ENCODE results near the gene KRI1. TPM values are rescaled to one million over a fixed set of nuclear protein-coding genes. Genes with fewer than 3 reads are reported as not detected.

The KRI1 gene
- total and polyA plus RNA-seq, 2 of the 8 experiments (the other 6 are each of a cell fraction or from before 2014, with no cell fraction given), result 14.2 to 45.2 TPM

GRCh38 chr19:10525636-10526035 is 40.2 kb downstream of the KRI1 start:
- Histone ChIP-seq H3K27ac (ENCODE audit: low read depth, low read length) (no peak overlapping the region), H4K8ac (ENCODE audit: extremely low read depth, insufficient read depth, low read length) (no peak overlapping the region), H4K91ac (replicated peaks; ENCODE audit: insufficient read length, low read length) (no peak overlapping the region), H3K79me2 (ENCODE audit: control insufficient read depth in 1 of 2, insufficient read depth in 2 of 2, low read length in 2 of 2) (no peaks in the 10 kb centered on the region), H3K9ac (replicated peaks in 1 of 4; ENCODE audit: extremely low read depth in 1 of 4, low read depth in 3 of 4, low read length in 3 of 4) (no peak overlapping the region), H3K79me1 (ENCODE audit: low read depth, low read length) (no peaks in the 10 kb centered on the region), H3K27me3 (replicated peaks in 1 of 4; ENCODE audit: control insufficient read depth in 3 of 4, extremely low read depth in 1 of 4, insufficient read depth in 3 of 4, low read length in 3 of 4) (no peaks in the 10 kb centered on the region; a peak in 1 of 7 replicates), H3K4me2 (ENCODE audit: insufficient read depth in 1 of 2, low read depth in 2 of 2, low read length in 2 of 2) (no peak overlapping the region), H3K4me1 (replicated peaks in 1 of 4; ENCODE audit: control insufficient read depth in 3 of 4, insufficient read depth in 4 of 4, low read length in 3 of 4) (no peaks in the 10 kb centered on the region), H3K4me3 (ENCODE audit: extremely low read depth in 1 of 4, insufficient read depth in 2 of 4, low read depth in 3 of 4, low read length in 4 of 4) (no peak overlapping the region), H2BK12ac (ENCODE audit: low read depth, low read length) (no peak overlapping the region), H2AFZ (ENCODE audit: low read length) (no peak overlapping the region), H3K9me3 (ENCODE audit: insufficient read depth in 2 of 2, low read depth in 1 of 2, low read length in 1 of 2) (no peaks in the 10 kb centered on the region), H3K56ac (replicated peaks; ENCODE audit: insufficient read length, low read depth, low read length) (no peak overlapping the region), H4K20me1 (replicated peaks in 1 of 2; ENCODE audit: control insufficient read depth in 1 of 2, insufficient read depth in 2 of 2, low read length in 2 of 2) (no peaks in the 10 kb centered on the region), H3K36me3 (ENCODE audit: control insufficient read depth in 2 of 4, insufficient read depth in 4 of 4, low read length in 3 of 4) (no peaks in the 10 kb centered on the region), H2BK20ac (ENCODE audit: low read length) (no peak overlapping the region), H3K18ac (ENCODE audit: extremely low read depth, low read length) (no peak overlapping the region), H4K5ac (ENCODE audit: insufficient read length, low read depth, low read length) (no peak overlapping the region), H3K4ac (replicated peaks; ENCODE audit: insufficient read length, low read depth, low read length) (no peak overlapping the region), H3K14ac (ENCODE audit: insufficient read length) (no peak overlapping the region), H3K23me2 (ENCODE audit: low read depth, low read length) (no peaks in the 10 kb centered on the region), H2BK5ac (ENCODE audit: low read depth, low read length) (no peak overlapping the region), H2AK5ac (ENCODE audit: low read depth, low read length) (no peak overlapping the region), H2BK120ac (replicated peaks; ENCODE audit: low read depth, low read length) (no peak overlapping the region), H3K23ac (ENCODE audit: insufficient read length) (no peak overlapping the region), H2BK15ac (ENCODE audit: low read length) (no peak overlapping the region)
- DNase-seq (ENCODE audit: low read depth in 1 of 2, low spot score in 2 of 2) (no peak), FAIRE-seq (no peak)
- WGBS, 2 experiments (ENCODE audit: extremely low coverage in 1 of 2, insufficient coverage in 1 of 2, insufficient read length in 1 of 2, insufficient replicate concordance in 2 of 2, low coverage in 1 of 2, low lambda C conversion rate in 2 of 2, missing lambda C conversion rate in 1 of 2), result 92% methylated on average over 7 of the region's 7 CpGs; no CpG with 5 or more reads in 1 of the 2 experiments
- CTCF ChIA-PET (ENCODE audit: partially characterized antibody), result interaction anchor here (0.5 to 1.3 kb wide), 5 partner anchors 11 to 416 kb away, joined by 3 to 5 read pairs (median 4); no protein-coding TSS in a partner anchor
- TF ChIP-seq CHD2 (IDR thresholded peaks at IDR 0.05; ENCODE audit: low read length) (no peak), NRF1 (IDR thresholded peaks at IDR 0.05; ENCODE audit: low read depth, low read length) (no peak), HDAC6 (IDR thresholded peaks at IDR 0.05; ENCODE audit: low read depth, low read length) (no peak), JUND (IDR thresholded peaks at IDR 0.05; ENCODE audit: low read length) (no peak), USF2 (IDR thresholded peaks at IDR 0.05; ENCODE audit: low read length) (no peak), KDM4A (IDR thresholded peaks at IDR 0.05; ENCODE audit: low read depth, low read length, severe bottlenecking) (no peak), CHD1 (IDR thresholded peaks at IDR 0.05; ENCODE audit: low read depth, low read length) (no peak)
- POLR2A ChIA-PET (ENCODE audit: partially characterized antibody), result no interaction called here
